Measurements from ENCODE around the gene NDP.

Gene NDP

DNA sequence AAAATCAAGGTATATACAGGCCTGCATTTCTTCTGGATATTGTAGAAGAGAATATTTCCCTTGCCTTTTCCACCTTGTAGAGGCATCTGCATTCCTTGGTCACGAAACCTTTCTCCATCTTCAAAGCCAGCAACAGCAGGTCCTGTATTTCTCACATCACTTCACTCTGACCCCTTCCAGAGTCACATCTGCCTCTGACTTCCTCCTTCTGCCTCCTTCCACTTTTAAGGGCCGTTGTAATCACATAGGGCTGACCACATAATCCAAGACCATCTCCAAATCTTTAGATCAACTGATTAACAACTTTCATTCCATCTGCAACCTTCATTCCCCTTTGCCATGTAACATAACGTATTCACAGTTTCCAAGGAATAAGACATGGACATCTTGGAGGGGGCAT, 38.3 kb upstream of the NDP start:
- no peak for TF ChIP-seq ZNF274 (IDR thresholded peaks at IDR 0.05; ENCODE audit: low read depth, low read length)
- no peak for TF ChIP-seq YY1 (IDR thresholded peaks at IDR 0.05; ENCODE audit: insufficient read depth, insufficient read length)
- no peak for TF ChIP-seq SUZ12 (IDR thresholded peaks at IDR 0.05; ENCODE audit: extremely low read depth, insufficient read depth, insufficient read length)
- H3K4me1 ChIP-seq (ENCODE audit: insufficient read depth, insufficient read length), result no peaks in the 10 kb centered on the region
- H3K27me3 ChIP-seq (ENCODE audit: insufficient read depth, insufficient read length), result no peaks in the 10 kb centered on the region
- H3K4me3 ChIP-seq (ENCODE audit: insufficient read length, low read depth), result no peak overlapping the region
- no peak for DNase-seq (ENCODE audit: low read depth, low spot score)
- no peaks in the 10 kb centered on the region for H3K36me3 ChIP-seq (ENCODE audit: insufficient read depth, insufficient read length, low read length)
- no peaks in the 10 kb centered on the region for H3K9me3 ChIP-seq (ENCODE audit: insufficient read depth, low read length)
- no peak overlapping the region for H3K9ac ChIP-seq (ENCODE audit: insufficient read length, low read depth)

DNA sequence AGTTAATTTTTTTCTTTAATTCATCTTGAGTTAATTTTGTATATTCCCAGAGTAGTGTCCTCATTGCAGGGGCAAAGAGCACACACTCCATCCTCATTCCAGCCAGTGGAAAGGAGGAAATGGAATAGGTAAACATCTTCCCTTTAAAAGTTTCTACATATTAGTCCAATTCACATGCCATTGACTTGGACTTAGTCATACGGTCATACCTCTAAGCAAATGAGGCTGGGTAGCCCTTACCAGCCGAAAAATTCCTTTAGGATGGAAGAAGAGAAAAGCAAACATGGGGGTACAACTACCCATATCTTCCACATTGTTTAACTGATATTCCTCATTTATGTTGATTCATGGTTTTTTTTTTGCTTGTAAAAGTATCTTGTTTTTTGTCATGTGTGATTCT, 37.4 kb upstream of the NDP start:
- no peak for DNase-seq (ENCODE audit: low read depth, low spot score)
- Histone ChIP-seq H3K4me3 (ENCODE audit: insufficient read length, low read depth) (no peak overlapping the region), H3K9ac (ENCODE audit: insufficient read length, low read depth) (no peak overlapping the region), H3K27me3 (ENCODE audit: insufficient read depth, insufficient read length) (no peaks in the 10 kb centered on the region), H3K4me1 (ENCODE audit: insufficient read depth, insufficient read length) (no peaks in the 10 kb centered on the region), H3K36me3 (ENCODE audit: insufficient read depth, insufficient read length, low read length) (no peaks in the 10 kb centered on the region), H3K9me3 (ENCODE audit: insufficient read depth, low read length) (no peaks in the 10 kb centered on the region)
- TF ChIP-seq ZNF274 (IDR thresholded peaks at IDR 0.05; ENCODE audit: low read depth, low read length) (no peak), YY1 (IDR thresholded peaks at IDR 0.05; ENCODE audit: insufficient read depth, insufficient read length) (no peak), SUZ12 (IDR thresholded peaks at IDR 0.05; ENCODE audit: extremely low read depth, insufficient read depth, insufficient read length) (no peak)

DNA sequence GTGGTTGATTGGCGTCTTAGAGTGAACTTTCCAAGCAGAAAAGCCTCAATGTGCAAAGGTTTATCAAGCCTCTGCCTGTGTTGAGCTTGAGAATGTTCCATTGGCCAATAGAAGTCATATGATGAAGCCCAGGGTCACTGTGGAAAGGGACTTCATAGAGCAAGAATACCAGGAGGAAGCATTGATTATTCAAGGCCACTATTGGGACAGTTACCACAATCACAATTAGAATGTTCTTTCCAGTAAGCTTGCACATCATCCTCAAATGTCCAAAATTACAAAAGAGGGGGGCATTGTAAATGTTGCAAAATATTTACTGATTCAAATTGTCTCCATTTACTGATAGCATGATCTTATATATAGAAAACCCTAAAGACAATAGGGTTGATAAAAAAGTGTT, 32.9 kb upstream of the NDP start:
- H3K4me1 ChIP-seq (ENCODE audit: insufficient read depth, insufficient read length), result no peaks in the 10 kb centered on the region
- H3K9ac ChIP-seq (ENCODE audit: insufficient read length, low read depth), result no peak overlapping the region
- H3K27me3 ChIP-seq (ENCODE audit: insufficient read depth, insufficient read length), result no peaks in the 10 kb centered on the region
- no peaks in the 10 kb centered on the region for H3K9me3 ChIP-seq (ENCODE audit: insufficient read depth, low read length)
- no peaks in the 10 kb centered on the region for H3K36me3 ChIP-seq (ENCODE audit: insufficient read depth, insufficient read length, low read length)
- no peak for DNase-seq (ENCODE audit: low read depth, low spot score)
- TF ChIP-seq ZNF274 (IDR thresholded peaks at IDR 0.05; ENCODE audit: low read depth, low read length), result no peak
- TF ChIP-seq YY1 (IDR thresholded peaks at IDR 0.05; ENCODE audit: insufficient read depth, insufficient read length), result no peak
- TF ChIP-seq SUZ12 (IDR thresholded peaks at IDR 0.05; ENCODE audit: extremely low read depth, insufficient read depth, insufficient read length), result no peak
- H3K4me3 ChIP-seq (ENCODE audit: insufficient read length, low read depth), result no peak overlapping the region

DNA sequence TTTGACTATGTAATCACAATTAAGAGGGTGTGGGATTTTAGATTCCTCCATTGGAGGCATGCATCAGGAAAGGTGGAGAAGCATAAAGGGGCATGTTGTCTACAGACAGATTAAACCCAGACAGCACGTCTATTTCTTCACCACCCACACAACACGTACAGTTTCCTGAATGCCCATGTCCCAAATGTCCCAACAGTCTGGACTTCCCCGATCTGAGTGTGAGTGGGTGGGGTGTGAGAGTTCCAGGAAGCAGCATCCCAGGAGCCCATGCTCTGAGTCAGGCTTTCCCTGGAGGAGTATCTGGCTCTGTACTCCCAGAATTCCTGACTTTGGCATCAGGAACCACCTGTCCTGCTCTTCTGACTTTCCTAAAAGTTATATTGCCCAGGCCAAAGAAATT, 30.8 kb upstream of the NDP start:
- no peak for DNase-seq (ENCODE audit: low read depth, low spot score)
- H3K36me3 ChIP-seq (ENCODE audit: insufficient read depth, insufficient read length, low read length), result no peaks in the 10 kb centered on the region
- TF ChIP-seq ZNF274 (IDR thresholded peaks at IDR 0.05; ENCODE audit: low read depth, low read length) (no peak), SUZ12 (IDR thresholded peaks at IDR 0.05; ENCODE audit: extremely low read depth, insufficient read depth, insufficient read length) (no peak), YY1 (IDR thresholded peaks at IDR 0.05; ENCODE audit: insufficient read depth, insufficient read length) (no peak)

DNA sequence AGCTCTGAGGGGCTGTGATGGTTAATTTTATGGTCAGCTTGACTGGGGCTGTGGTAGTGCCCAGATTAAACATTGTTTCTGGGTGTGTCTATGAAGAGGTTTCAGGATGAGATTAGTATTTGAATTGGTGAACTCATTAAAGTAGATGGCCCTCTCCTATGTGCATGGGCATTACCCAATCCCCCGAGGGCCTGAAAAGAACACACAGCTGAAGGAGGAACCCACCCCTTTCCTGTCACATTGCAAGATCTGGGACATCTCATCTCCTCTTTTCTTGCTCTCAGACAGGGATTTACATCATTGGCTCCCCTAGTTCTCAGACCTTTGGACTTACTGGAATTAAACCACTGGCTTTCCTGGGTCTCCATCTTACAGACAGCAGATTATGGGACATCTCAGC, 29.4 kb upstream of the NDP start:
- Histone ChIP-seq H3K9me3 (ENCODE audit: insufficient read depth, low read length) (no peaks in the 10 kb centered on the region), H3K9ac (ENCODE audit: insufficient read length, low read depth) (no peak overlapping the region), H3K4me3 (ENCODE audit: insufficient read length, low read depth) (no peak overlapping the region), H3K4me1 (ENCODE audit: insufficient read depth, insufficient read length) (no peaks in the 10 kb centered on the region), H3K27me3 (ENCODE audit: insufficient read depth, insufficient read length) (no peaks in the 10 kb centered on the region), H3K36me3 (ENCODE audit: insufficient read depth, insufficient read length, low read length) (no peaks in the 10 kb centered on the region)
- no peak for DNase-seq (ENCODE audit: low read depth, low spot score)
- TF ChIP-seq SUZ12 (IDR thresholded peaks at IDR 0.05; ENCODE audit: extremely low read depth, insufficient read depth, insufficient read length) (no peak), ZNF274 (IDR thresholded peaks at IDR 0.05; ENCODE audit: low read depth, low read length) (no peak), YY1 (IDR thresholded peaks at IDR 0.05; ENCODE audit: insufficient read depth, insufficient read length) (no peak)

More for the DNA sequence above, 30.8 kb upstream of the NDP start:
- Histone ChIP-seq H3K27me3 (ENCODE audit: insufficient read depth, insufficient read length) (no peaks in the 10 kb centered on the region), H3K4me1 (ENCODE audit: insufficient read depth, insufficient read length) (no peaks in the 10 kb centered on the region), H3K9ac (ENCODE audit: insufficient read length, low read depth) (no peak overlapping the region), H3K4me3 (ENCODE audit: insufficient read length, low read depth) (no peak overlapping the region), H3K9me3 (ENCODE audit: insufficient read depth, low read length) (no peaks in the 10 kb centered on the region)

DNA sequence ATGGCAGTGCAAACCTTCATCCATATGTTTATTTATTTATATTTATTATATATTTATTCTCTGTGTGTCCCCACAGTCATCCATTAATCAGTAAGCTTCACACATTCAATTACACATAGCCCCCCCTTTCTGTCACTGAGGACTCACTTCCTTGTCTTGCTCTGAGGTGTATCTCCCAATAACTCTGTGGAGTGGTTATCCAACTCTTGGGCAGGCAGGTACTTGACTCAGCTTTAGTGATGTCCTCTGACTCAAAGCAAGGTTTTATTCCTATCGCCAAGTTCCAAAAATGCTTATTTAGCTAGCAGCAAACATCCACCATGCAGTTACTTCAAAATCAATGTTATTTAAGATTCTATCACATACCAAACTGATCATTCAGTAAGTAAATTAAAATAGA, 25.2 kb upstream of the NDP start:
- TF ChIP-seq ZNF274 (IDR thresholded peaks at IDR 0.05; ENCODE audit: low read depth, low read length) (no peak), SUZ12 (IDR thresholded peaks at IDR 0.05; ENCODE audit: extremely low read depth, insufficient read depth, insufficient read length) (no peak), YY1 (IDR thresholded peaks at IDR 0.05; ENCODE audit: insufficient read depth, insufficient read length) (no peak)
- H3K9me3 ChIP-seq (ENCODE audit: insufficient read depth, low read length), result no peaks in the 10 kb centered on the region

DNA sequence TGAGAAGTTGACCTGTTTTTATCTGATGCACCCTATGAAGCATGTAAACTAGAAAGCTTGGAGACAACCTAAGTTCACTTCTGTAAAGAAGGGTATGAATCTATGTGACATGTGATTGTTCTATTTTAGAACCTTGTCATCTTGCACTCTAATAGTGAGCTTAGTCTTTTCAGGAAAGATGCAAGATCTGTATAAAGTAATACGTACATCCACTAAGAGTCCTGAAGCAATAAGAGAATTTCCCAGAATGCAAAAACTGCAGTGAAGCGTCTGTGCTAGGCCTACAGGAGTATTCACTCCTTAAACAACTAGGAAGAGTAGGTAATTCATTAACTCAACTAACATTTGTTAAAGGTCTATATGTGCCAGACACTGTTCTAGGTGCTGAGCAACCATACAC, 23.3 kb upstream of the NDP start:
- Histone ChIP-seq H3K27me3 (ENCODE audit: insufficient read depth, insufficient read length) (no peaks in the 10 kb centered on the region), H3K9ac (ENCODE audit: insufficient read length, low read depth) (no peak overlapping the region), H3K9me3 (ENCODE audit: insufficient read depth, low read length) (no peaks in the 10 kb centered on the region), H3K4me3 (ENCODE audit: insufficient read length, low read depth) (no peak overlapping the region), H3K4me1 (ENCODE audit: insufficient read depth, insufficient read length) (no peaks in the 10 kb centered on the region), H3K36me3 (ENCODE audit: insufficient read depth, insufficient read length, low read length) (no peaks in the 10 kb centered on the region)
- no peak for DNase-seq (ENCODE audit: low read depth, low spot score)
- no peak for TF ChIP-seq ZNF274 (IDR thresholded peaks at IDR 0.05; ENCODE audit: low read depth, low read length)
- TF ChIP-seq SUZ12 (IDR thresholded peaks at IDR 0.05; ENCODE audit: extremely low read depth, insufficient read depth, insufficient read length), result no peak
- TF ChIP-seq YY1 (IDR thresholded peaks at IDR 0.05; ENCODE audit: insufficient read depth, insufficient read length), result no peak

More for the DNA sequence above, 25.2 kb upstream of the NDP start:
- no peak for DNase-seq (ENCODE audit: low read depth, low spot score)
- Histone ChIP-seq H3K4me1 (ENCODE audit: insufficient read depth, insufficient read length) (no peaks in the 10 kb centered on the region), H3K27me3 (ENCODE audit: insufficient read depth, insufficient read length) (no peaks in the 10 kb centered on the region), H3K36me3 (ENCODE audit: insufficient read depth, insufficient read length, low read length) (no peaks in the 10 kb centered on the region), H3K9ac (ENCODE audit: insufficient read length, low read depth) (no peak overlapping the region), H3K4me3 (ENCODE audit: insufficient read length, low read depth) (no peak overlapping the region)

DNA sequence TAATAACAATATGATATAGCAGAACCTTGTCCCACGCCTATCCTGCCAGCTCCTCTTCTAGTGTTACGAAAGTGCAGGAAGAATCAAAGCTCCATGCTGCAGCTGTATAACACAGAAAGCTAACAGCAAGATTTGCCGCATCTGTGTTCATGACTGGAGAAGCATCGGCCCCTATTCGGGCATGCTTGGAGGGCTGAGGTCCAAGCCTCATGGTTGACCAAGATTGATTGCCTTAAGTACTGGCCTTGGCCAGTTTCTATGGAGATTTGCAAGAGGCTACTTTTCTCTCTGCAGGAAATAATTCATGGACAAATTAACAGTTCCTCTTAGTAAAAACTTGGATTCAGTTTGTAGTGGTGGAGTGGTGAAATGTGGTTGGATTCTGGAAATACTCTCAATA, 12.9 kb upstream of the NDP start:
- TF ChIP-seq ZNF274 (IDR thresholded peaks at IDR 0.05; ENCODE audit: low read depth, low read length), result no peak
- no peak for TF ChIP-seq SUZ12 (IDR thresholded peaks at IDR 0.05; ENCODE audit: extremely low read depth, insufficient read depth, insufficient read length)
- no peak for TF ChIP-seq YY1 (IDR thresholded peaks at IDR 0.05; ENCODE audit: insufficient read depth, insufficient read length)
- H3K9me3 ChIP-seq (ENCODE audit: insufficient read depth, low read length), result no peaks in the 10 kb centered on the region
- no peaks in the 10 kb centered on the region for H3K36me3 ChIP-seq (ENCODE audit: insufficient read depth, insufficient read length, low read length)
- no peak overlapping the region for H3K9ac ChIP-seq (ENCODE audit: insufficient read length, low read depth)
- no peak for DNase-seq (ENCODE audit: low read depth, low spot score)
- H3K4me1 ChIP-seq (ENCODE audit: insufficient read depth, insufficient read length), result no peaks in the 10 kb centered on the region
- H3K27me3 ChIP-seq (ENCODE audit: insufficient read depth, insufficient read length), result no peaks in the 10 kb centered on the region
- no peak overlapping the region for H3K4me3 ChIP-seq (ENCODE audit: insufficient read length, low read depth)

Data from NT2/D1 (cell line).